Lower leg skin (tissue), 4 donors: ENCODE results near the gene IQUB. TPM values are rescaled to one million over a fixed set of nuclear protein-coding genes. Genes with fewer than 3 reads are reported as not detected.

Source experiments
- DNase-seq, 2 donors: peaks; one replicate each; pipeline ENCODE4 v3.0.0-alpha.2; 2019; ENCODE audit warnings: low spot score in 2 of 2
- H3K4me3 ChIP-seq: fragments of 200-600 bp; sonication (generic); 2 replicates; pipeline ENCODE4 v1.5.1; 2017; ENCODE audit warnings: mild to moderate bottlenecking, low read depth; ENCODE audit not compliant: poor library complexity, severe bottlenecking
- CTCF ChIP-seq, 3 donors: fragments of 450-650 bp; IDR thresholded peaks; one replicate each; pipeline ENCODE4 v1.5.1; 2016; ENCODE audit warnings: antibody characterized with exemption in 3 of 3, mild to moderate bottlenecking in 3 of 3, moderate library complexity in 2 of 3
- POLR2A ChIP-seq, 2 donors: fragments of 450-650 bp; IDR thresholded peaks; one replicate each; pipeline ENCODE4 v1.6.1; 2016 to 2017; ENCODE audit warnings: antibody characterized with exemption in 2 of 2, mild to moderate bottlenecking in 1 of 2, moderate library complexity in 1 of 2
- WGBS, 2 donors: methylation state at CpG; one replicate each; pipeline ENCODE4 v1.1.5; 2018; 5-methylcytosine and 5-hydroxymethylcytosine counted together
- intact Hi-C: fragments of 100-400 bp; cut with DNase I; formaldehyde crosslinking; loops from one replicate; pipeline ENCODE4 v1.15.0; 2023; ENCODE audit warnings: low total_unique reads
- total RNA-seq, 4 donors: library from RNA; depleted of rRNA; stranded (reverse); fragments of >200 nt; gene quantifications; one replicate each; pipeline ENCODE4 v1.1.0, GENCODE V29; 2016

IQUB gene
- total RNA-seq, 4 donors from 2014 or later, result 0.22 to 0.55 TPM; not detected in 2

- no peak overlapping the region for H3K4me3 ChIP-seq
- 37 to 39% methylated on average over 1 of the region's 1 CpG for WGBS, 2 donors
- intact Hi-C loops, result loop anchor here (5.0 to 10.0 kb wide), 2 partner anchors 1394 to 1472 kb away; no protein-coding TSS in a partner anchor
- no peak for DNase-seq
- TF ChIP-seq POLR2A (IDR thresholded peaks at IDR 0.05), result no peak
- no peak for TF ChIP-seq CTCF (IDR thresholded peaks at IDR 0.05)
These were observed 95.2 kb downstream of the IQUB start for GRCh38 chr7:123439191-123439590.

- no peak overlapping the region for H3K4me3 ChIP-seq
- WGBS, 2 donors, result 76 to 80% methylated on average over 2 of the region's 2 CpGs
- intact Hi-C loops, result loop anchor here (5.0 to 10.0 kb wide), 2 partner anchors 1393 to 1470 kb away; no protein-coding TSS in a partner anchor
- TF ChIP-seq CTCF (IDR thresholded peaks at IDR 0.05), result no peak
- no peak for TF ChIP-seq POLR2A (IDR thresholded peaks at IDR 0.05)
- DNase-seq, result no peak
These were observed 96.9 kb downstream of the IQUB start for GRCh38 chr7:123437447-123437995.

GRCh38 chr7:123435080-123435700 is 99.2 kb downstream of the IQUB start:
- no peak overlapping the region for H3K4me3 ChIP-seq
- TF ChIP-seq CTCF (IDR thresholded peaks at IDR 0.05) (no peak), POLR2A (IDR thresholded peaks at IDR 0.05) (no peak)
- DNase-seq, result no peak
- intact Hi-C loops, result loop anchor here (5.0 to 10.0 kb wide), 2 partner anchors 1390 to 1468 kb away; no protein-coding TSS in a partner anchor
- 59 to 64% methylated on average over 4 of the region's 4 CpGs for WGBS, 2 donors

DNA sequence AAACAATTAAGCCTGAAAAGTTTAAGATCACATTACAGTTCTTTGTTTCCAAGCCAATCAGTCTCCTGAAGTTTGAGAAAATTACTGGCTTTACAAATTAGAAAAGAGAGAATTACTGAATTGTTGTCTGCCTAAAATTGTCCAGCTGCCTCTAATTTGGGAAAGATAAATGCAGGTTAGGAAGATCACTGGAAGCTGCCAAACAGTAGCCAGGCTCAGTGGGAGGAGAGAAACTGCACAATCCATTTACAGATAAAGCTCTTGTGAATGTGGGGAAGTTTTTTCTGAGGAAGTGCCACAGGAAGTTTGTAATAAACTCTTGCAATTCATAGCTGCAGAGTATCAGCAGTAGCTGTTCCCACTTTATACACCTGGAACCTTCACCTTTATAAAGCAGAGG is 100.7 kb downstream of the IQUB start:
- intact Hi-C loops, result loop anchor here (10.0 kb wide), 1 partner anchor 1389 kb away; no protein-coding TSS in a partner anchor
- H3K4me3 ChIP-seq, result no peak overlapping the region
- DNase-seq, result no peak
- no peak for TF ChIP-seq CTCF (IDR thresholded peaks at IDR 0.05)
- TF ChIP-seq POLR2A (IDR thresholded peaks at IDR 0.05), result no peak

- H3K4me3 ChIP-seq, result no peak overlapping the region
- intact Hi-C loops, result loop anchor here (10.0 kb wide), 1 partner anchor 1388 kb away; no protein-coding TSS in a partner anchor
- TF ChIP-seq POLR2A (IDR thresholded peaks at IDR 0.05) (no peak), CTCF (IDR thresholded peaks at IDR 0.05) (no peak)
- WGBS, 2 donors, result 65% methylated on average over 2 of the region's 2 CpGs
- DNase-seq, result no peak
These were observed 101.8 kb downstream of the IQUB start for GRCh38 chr7:123432601-123433000.
